ENCODE results near the gene HEG1.

The HEG1 gene

GRCh38 chr3:125001557-125002413 lies 54.0 kb downstream of the HEG1 start:
- DNase-seq (ENCODE audit: low read depth) = no peak
- TF ChIP-seq, protein P1, sequence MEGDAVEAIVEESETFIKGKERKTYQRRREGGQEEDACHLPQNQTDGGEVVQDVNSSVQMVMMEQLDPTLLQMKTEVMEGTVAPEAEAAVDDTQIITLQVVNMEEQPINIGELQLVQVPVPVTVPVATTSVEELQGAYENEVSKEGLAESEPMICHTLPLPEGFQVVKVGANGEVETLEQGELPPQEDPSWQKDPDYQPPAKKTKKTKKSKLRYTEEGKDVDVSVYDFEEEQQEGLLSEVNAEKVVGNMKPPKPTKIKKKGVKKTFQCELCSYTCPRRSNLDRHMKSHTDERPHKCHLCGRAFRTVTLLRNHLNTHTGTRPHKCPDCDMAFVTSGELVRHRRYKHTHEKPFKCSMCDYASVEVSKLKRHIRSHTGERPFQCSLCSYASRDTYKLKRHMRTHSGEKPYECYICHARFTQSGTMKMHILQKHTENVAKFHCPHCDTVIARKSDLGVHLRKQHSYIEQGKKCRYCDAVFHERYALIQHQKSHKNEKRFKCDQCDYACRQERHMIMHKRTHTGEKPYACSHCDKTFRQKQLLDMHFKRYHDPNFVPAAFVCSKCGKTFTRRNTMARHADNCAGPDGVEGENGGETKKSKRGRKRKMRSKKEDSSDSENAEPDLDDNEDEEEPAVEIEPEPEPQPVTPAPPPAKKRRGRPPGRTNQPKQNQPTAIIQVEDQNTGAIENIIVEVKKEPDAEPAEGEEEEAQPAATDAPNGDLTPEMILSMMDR (conservative IDR thresholded peaks at IDR 0.05; ENCODE audit: low read depth, low read length) = no peak

GRCh38 chr3:125000661-125001060 lies 55.1 kb downstream of the HEG1 start:
- no peak for DNase-seq (ENCODE audit: low read depth)
- H3K4me3 ChIP-seq (ENCODE audit: low read length) = no peak overlapping the region
- TF ChIP-seq, protein P1 (conservative IDR thresholded peaks at IDR 0.05; ENCODE audit: low read depth, low read length) = no peak

More at GRCh38 chr3:125001557-125002413, 54.0 kb downstream of the HEG1 start:
- H3K4me3 ChIP-seq (ENCODE audit: low read length) = no peak overlapping the region

DNA sequence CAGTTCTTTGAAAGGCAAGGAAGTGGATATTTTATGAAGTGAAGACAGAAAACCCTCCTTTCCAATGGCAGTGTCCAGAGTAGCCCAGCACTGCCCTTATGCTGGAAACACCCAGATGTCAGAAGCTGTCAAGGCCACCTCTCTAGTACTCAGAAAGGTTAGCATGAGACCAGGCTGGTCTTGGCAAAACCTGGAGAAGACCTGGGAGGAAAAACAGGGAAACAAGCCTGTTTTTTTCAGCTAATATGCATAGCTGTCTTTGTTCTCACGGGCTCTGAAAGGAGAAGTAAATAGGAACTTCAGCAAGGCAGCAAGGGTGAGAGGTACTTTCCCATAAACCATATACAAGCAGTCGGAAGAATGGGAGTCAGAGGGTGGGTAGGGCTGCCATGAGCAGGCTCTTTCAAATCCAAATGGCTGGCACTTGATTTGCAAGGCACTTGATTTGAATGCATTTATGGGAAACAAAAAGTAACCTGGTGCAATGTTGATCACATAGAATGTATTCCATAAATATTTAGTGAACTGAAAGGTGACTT lies 55.8 kb downstream of the HEG1 start:
- DNase-seq (ENCODE audit: low read depth) = no peak
- H3K4me3 ChIP-seq (ENCODE audit: low read length) = no peak overlapping the region
- TF ChIP-seq, protein P1 (conservative IDR thresholded peaks at IDR 0.05; ENCODE audit: low read depth, low read length) = no peak

DNA sequence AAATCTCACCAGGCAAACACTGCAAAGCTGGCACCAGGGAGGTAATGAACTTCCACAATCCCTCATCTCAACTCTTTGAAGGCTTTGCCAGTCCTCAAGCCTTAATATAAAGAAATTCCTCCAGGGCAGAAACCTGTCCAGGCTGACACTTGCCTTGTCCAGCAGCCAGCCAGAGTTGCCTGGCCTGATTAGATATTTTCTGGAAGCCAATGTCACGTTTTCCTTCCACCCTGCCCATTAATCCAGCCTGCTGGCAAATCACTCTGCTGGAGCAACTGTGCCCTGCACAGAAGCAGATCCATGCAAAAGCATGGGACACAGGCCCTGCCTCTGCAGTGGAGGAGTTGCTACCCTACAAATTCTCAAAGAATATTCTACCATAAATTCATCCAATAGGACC lies 56.5 kb downstream of the HEG1 start:
- DNase-seq (ENCODE audit: low read depth) = no peak
- H3K4me3 ChIP-seq (ENCODE audit: low read length) = no peak overlapping the region
- TF ChIP-seq, protein P1 (conservative IDR thresholded peaks at IDR 0.05; ENCODE audit: low read depth, low read length) = no peak

- no peak overlapping the region for H3K4me3 ChIP-seq (ENCODE audit: low read length)
- TF ChIP-seq, protein P1 (conservative IDR thresholded peaks at IDR 0.05; ENCODE audit: low read depth, low read length) = no peak
- DNase-seq (ENCODE audit: low read depth) = no peak
These were observed 57.6 kb downstream of the HEG1 start for GRCh38 chr3:124998247-124998630.

- no peak overlapping the region for H3K4me3 ChIP-seq (ENCODE audit: low read length)
- DNase-seq (ENCODE audit: low read depth) = no peak
- TF ChIP-seq, protein P1 (conservative IDR thresholded peaks at IDR 0.05; ENCODE audit: low read depth, low read length) = no peak
These were observed 58.2 kb downstream of the HEG1 start for GRCh38 chr3:124997303-124998246.

Measured in retinal pigment epithelial cell (primary cell).